RWPE1 (cell line): ENCODE measurements around the gene KRT28.

Experiments
- CTCF ChIA-PET: fragments of 350-600 bp; sonication (Branson Sonifier 250); formaldehyde crosslinking; extraction: SDS; loops from one replicate; lab custom pipeline; 2021; lab: Yijun Ruan, JAX
- POLR2A ChIA-PET: fragments of 400-600 bp; formaldehyde crosslinking; extraction: SDS; loops from one replicate; lab custom pipeline; 2020; ENCODE audit warnings: antibody characterized with exemption; ENCODE audit not compliant: low non-redundant PET; lab: Yijun Ruan, JAX
- DNase-seq: peaks from one replicate; pipeline ENCODE4 v3.0.0; 2012; ENCODE audit warnings: low spot score
- H3K27ac ChIP-seq: fragments of 450-650 bp; 2 replicates; pipeline ENCODE4 v1.5.1; 2017
- TF ChIP-seq, protein P1 (sequence below): fragments of 450-650 bp; conservative IDR thresholded peaks from 2 replicates; pipeline ENCODE4 v1.5.1; 2017; ENCODE audit warnings: low read depth, mild to moderate bottlenecking

KRT28 gene

DNA sequence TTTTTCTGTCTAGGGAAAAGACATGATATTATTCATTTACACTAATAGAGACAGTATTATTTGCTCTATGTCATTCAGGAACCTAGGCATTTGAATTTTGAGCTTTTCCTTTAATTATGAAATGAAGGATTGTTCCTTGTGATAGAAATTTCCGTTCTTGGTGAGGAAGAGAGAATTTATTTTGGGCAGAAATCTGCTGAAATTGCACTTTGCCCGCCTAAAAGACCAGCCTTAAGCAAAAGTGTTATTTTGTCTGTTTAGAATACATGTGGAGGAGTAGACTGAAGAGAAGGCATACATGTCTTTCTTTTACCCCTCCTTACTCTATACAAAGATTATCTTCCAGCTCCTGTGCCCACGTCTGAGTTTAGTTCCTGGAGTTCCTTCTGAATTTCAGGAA is 39.4 kb upstream of the KRT28 start:
- TF ChIP-seq, protein P1, sequence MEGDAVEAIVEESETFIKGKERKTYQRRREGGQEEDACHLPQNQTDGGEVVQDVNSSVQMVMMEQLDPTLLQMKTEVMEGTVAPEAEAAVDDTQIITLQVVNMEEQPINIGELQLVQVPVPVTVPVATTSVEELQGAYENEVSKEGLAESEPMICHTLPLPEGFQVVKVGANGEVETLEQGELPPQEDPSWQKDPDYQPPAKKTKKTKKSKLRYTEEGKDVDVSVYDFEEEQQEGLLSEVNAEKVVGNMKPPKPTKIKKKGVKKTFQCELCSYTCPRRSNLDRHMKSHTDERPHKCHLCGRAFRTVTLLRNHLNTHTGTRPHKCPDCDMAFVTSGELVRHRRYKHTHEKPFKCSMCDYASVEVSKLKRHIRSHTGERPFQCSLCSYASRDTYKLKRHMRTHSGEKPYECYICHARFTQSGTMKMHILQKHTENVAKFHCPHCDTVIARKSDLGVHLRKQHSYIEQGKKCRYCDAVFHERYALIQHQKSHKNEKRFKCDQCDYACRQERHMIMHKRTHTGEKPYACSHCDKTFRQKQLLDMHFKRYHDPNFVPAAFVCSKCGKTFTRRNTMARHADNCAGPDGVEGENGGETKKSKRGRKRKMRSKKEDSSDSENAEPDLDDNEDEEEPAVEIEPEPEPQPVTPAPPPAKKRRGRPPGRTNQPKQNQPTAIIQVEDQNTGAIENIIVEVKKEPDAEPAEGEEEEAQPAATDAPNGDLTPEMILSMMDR: no peak
- no peak overlapping the region for H3K27ac ChIP-seq
- no peak for DNase-seq
- POLR2A ChIA-PET: no interaction called here
- CTCF ChIA-PET: interaction anchor here (0.6 kb wide), 1 partner anchor 8 kb away, joined by 4 read pairs; no protein-coding TSS in a partner anchor

DNA sequence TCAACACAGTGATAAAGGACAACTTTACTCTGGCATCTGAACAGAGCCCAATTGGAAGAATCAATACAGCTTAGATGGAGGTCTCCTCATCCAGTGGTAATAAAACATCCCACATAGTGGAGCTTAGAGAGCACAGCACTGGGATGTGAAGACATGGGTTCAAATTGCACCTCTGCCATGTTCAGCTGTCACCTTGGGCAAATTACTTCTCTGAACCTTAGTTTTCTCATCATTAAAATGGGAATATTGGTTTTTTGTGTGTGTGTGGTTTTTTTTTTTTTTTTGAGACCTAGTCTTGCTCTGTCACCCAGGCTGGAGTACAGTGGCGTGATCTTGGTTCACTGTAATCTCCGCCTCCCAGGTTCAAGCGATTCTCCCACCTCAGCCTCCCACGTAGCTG is 36.3 kb upstream of the KRT28 start:
- no peak for DNase-seq
- ChIA-PET CTCF (no interaction called here), POLR2A (no interaction called here)
- no peak overlapping the region for H3K27ac ChIP-seq
- TF ChIP-seq, protein P1: no peak

DNA sequence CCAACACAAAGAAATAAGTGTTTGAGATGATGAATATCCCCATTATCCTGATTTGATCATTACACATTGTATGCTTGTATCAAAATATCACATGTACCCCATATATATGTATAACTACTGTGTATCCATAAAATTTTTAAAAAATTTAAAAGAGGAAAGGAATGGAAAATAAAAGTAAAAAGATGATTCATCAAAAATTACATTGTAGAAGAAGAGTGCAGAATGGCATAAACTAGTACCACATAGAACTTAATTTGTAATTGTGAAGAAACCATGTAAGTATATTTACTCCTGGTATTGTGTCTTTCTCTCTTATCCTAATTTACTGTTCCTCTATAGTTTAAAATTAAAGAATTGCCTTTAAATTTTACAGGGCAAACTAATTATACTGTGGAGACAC is 34.1 kb upstream of the KRT28 start:
- no peak for DNase-seq
- TF ChIP-seq, protein P1: no peak
- ChIA-PET CTCF (no interaction called here), POLR2A (no interaction called here)
- no peak overlapping the region for H3K27ac ChIP-seq

DNA sequence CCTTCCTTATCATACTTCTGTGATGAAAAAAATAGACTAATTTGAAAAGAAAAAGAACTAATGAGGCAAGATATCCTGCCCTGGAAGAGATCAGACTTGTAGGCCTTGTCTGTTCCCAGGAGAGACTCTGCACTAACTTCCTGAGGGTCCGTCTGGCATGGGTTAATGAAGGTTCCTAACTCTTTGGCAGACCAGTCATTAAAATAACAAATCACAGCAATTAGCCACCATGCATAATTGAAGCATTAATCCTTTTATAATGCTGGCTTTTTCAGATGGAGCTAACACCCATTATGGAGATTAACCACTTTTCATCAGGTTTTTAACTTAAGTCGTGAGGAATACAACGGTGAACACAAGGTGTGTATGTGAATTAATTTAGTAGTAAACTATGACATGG is 33.1 kb upstream of the KRT28 start:
- ChIA-PET POLR2A (no interaction called here), CTCF (interaction anchor here (0.6 kb wide), 1 partner anchor 716 kb away, joined by 3 read pairs; no protein-coding TSS in a partner anchor)
- TF ChIP-seq, protein P1: no peak
- no peak overlapping the region for H3K27ac ChIP-seq
- DNase-seq: no peak

DNA sequence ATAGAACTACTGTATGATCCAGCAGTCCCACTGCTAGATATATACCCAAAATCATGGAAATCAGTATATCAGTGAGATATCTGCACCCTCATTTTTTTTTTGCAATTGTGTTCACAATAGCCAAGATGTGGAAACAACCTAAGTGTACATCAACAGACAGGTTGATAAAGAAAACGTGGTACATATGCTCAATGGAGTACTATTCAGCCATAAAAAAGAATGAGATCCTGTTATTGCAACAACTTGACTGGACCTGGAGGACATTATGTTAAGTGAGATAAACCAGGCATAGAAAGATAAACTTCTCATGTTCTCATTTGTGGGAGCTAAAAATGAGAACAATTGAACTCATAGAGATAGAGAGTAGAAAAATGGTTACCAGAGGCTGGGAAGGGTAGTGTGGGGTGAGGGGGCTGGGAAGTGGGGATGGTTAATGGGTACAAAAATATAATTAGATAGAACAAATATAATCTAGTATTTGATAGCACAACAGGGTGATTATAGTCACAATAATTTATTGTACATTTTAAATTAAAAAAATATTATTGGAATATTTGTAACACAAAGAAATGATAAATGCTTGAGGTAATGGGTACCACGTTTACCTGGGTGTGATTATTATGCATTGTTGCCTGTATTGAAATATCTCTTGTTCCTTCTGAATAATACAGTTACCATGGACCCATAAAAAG is 30.5 kb upstream of the KRT28 start:
- no peak overlapping the region for H3K27ac ChIP-seq
- TF ChIP-seq, protein P1: no peak
- CTCF ChIA-PET: no interaction called here

DNA sequence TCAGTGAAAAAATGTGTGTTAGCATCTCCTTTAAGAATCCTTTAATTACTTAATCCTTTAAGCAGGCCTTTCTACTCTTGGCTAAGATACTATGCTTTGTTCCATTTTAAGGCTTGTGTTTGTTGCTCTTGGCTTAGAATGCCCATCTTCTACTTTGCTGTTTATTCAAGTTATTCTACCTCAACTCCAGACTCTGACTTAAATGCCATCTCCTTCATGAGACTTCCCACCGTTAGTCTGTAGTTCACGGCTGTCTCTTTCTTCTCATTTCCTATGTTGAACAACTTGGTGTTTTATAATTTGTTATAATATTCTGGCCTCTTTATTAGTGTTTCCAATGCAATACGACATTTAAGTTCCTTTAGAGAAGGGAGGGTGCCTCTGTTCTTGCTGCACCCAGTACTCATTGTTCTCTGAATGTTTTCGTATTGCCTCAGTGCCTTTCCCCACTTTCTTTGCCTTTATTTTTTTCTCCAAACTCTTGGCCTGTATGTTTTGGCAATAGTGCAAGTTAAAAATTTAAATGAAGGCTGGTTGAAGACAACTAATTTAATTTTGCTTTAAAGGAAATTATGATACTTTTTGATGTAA is 28.8 kb upstream of the KRT28 start:
- DNase-seq: no peak
- H3K27ac ChIP-seq: no peak overlapping the region
- TF ChIP-seq, protein P1: no peak
- CTCF ChIA-PET: interaction anchor here (0.8 kb wide), 1 partner anchor 584 kb away, joined by 3 read pairs; no protein-coding TSS in a partner anchor
- POLR2A ChIA-PET: no interaction called here

More for the DNA sequence above, 30.5 kb upstream of the KRT28 start:
- POLR2A ChIA-PET: interaction anchor here (0.7 kb wide), 1 partner anchor 835 kb away, joined by 3 read pairs; no protein-coding TSS in a partner anchor
- no peak for DNase-seq
